Measurements from ENCODE around the gene RNASE9. TPM values are rescaled to one million over a fixed set of nuclear protein-coding genes. Genes with fewer than 3 reads are reported as not detected.

The RNASE9 gene
- total and polyA plus RNA-seq, 9 of the 15 experiments (the other 6 are each of a cell fraction or from before 2014, with no cell fraction given) = not detected

GRCh38 chr14:20578325-20578724 lies 17.5 kb upstream of the RNASE9 start (continued):
- no peak for TF ChIP-seq CHD7 (IDR thresholded peaks at IDR 0.05; ENCODE audit: low read depth, low read length)
- peak; percentile 39 for TF ChIP-seq ZFP36 (IDR thresholded peaks at IDR 0.05; ENCODE audit: low read depth, low read length, partially characterized antibody)
- no peak for TF ChIP-seq DIDO1 (tag; IDR thresholded peaks at IDR 0.05; ENCODE audit: low read depth)
- TF ChIP-seq PREB (CRISPR knock-in tag; IDR thresholded peaks at IDR 0.05) = no peak
- no peak for TF ChIP-seq HES1 (IDR thresholded peaks at IDR 0.05; ENCODE audit: low read depth)
- no peak for TF ChIP-seq MYBL2 (IDR thresholded peaks at IDR 0.05; ENCODE audit: low read depth)
- TF ChIP-seq MYBL2 (CRISPR knock-in tag; IDR thresholded peaks at IDR 0.05; ENCODE audit: borderline replicate concordance) = no peak
- TF ChIP-seq KDM2B (CRISPR knock-in tag; IDR thresholded peaks at IDR 0.05) = no peak
- TF ChIP-seq ZHX1 (conservative IDR thresholded peaks at IDR 0.05; ENCODE audit: low read length) = no peak
- peak; percentile 74; the same call in 1 of the 2 replicates for TF ChIP-seq BCOR (IDR thresholded peaks at IDR 0.05)
- TF ChIP-seq ATF3 (IDR thresholded peaks at IDR 0.05) = peak; percentile 59
- no peak for TF ChIP-seq ATF3 (CRISPR knock-in tag; conservative IDR thresholded peaks at IDR 0.05)
